HG03025 (cell line): ENCODE results near the gene GALNT18.

Experiments used
- ATAC-seq: cut with Tn5 transposase; IDR thresholded peaks from one replicate; pipeline ENCODE4 v1.9.1; 2021; ENCODE audit warnings: mild to moderate bottlenecking, moderate library complexity; ENCODE audit not compliant: unreplicated experiment, low FRiP score

GALNT18 gene

DNA sequence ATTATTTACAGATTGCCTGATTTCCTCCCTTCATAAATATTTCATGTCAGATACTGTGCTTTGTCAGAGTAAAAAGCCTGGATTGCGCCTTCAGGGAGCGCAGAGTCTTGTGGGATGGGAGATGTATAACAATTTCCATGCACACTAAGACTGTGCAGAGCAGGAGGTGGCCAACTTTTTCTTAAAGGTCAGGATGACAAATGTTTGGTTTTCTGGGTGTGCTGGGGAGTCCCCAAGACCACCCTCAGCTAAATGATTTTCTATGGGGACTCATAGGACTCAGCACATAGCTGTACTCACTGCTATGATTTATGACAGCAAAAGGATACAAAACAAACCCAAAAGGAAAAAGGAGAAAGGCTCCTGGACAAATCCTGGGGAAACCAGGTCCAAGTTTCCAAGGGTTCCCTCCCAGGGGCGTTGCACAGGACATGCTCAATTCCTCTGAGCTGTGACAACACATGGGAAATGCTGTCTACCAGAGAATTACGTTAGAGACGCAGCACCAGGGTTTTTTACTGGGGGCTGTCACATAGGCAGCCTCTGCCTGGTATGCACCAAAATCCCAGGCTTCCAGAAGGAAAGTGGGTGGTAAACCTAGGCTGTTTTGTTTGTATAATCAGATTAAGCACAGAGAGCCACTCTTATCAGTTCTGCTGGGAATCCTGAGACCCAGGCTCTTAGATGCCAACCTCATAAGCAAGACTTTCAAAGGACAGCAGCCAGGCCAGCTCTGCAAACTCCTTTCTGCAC, 327.8 kb downstream of the GALNT18 start:
- ATAC-seq = no peak

DNA sequence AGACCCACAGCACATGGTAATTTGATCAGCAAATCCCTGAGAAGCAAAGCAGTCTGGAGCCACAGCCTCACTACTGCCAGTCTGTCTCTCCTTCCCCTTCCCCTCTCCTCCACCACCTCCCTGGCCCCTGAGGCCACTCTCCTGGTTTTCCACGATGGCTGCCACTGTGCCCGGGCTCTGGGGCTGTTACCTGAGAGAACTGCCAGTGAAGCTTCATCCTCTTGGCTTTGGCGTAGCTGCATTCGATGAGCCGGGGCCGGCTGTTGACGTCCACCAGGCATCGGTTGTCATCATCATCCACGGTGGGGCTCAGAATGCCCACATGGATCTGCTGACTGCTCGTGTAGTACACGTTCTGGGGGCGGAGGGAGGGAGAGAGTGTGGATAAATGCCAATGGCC, 329.0 kb downstream of the GALNT18 start:
- ATAC-seq = no peak

DNA sequence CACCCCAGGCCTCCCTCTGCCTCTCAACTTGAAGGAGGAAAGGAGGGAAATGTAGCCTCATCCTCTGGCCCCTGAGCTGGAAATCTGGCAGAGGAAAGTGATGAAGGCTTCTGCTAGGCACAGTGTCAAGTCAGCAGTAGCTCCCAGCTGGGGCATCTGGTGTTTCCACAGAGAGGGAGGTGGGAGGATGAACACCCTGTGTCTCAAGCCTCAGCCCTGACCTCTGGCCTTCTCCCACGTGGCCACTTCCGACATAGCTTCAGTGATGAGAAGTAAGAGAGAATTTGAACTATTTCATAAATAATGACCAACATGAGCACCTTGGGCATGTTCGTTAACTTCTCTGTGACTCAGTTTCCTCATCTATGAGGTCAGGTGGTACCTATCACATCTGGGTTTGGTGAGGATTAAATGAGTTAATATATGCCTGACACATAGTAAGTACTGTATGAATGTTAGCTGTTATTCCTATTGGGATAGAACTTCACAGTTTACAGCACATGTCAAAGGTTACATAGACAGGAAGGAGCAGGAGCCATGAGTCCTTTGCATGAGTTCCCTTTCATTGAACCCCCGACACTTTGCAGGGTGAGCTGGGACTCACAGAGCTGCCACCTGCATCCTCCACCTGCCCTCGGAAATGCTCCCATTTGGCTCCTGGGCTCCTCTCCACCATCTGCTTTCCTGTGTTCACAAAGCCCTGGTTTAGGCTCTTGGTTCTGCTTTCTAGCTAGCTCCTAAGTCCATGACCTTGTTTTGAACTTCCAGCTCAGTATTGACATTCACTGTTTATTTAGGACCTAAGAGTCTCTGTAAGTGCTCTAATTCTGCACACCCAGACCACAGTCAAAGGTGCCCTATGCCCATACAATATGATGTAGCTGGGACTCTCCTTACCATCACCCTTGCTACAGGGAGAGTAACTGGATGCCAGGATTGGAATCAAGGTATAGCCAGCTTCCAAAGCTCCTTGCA, 330.5 kb downstream of the GALNT18 start:
- no peak for ATAC-seq

GRCh38 chr11:11290354-11290753, 331.5 kb downstream of the GALNT18 start:
- ATAC-seq = no peak

GRCh38 chr11:11289669-11290068, 332.1 kb downstream of the GALNT18 start:
- no peak for ATAC-seq

- no peak for ATAC-seq
Observed at GRCh38 chr11:11288972-11289616, 332.7 kb downstream of the GALNT18 start.

DNA sequence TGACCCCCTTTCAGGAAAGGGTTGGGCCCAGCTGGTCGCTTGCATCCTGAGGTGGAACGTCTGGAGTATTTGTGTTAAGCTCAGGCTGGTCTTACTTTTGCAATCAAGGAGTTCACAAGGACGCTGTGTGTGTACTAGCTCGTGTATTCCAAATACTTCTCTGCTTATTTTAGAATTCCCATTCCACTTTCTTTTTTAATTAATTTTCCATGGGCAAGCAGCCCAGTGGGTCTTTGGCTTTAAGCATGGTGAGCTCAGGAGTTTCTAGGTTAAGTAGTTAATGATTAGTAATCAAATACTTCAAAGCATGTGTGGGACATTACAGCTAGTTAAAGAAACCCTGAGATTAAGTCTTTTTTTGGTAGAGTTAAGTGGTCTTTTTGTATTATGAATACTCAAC, 337.3 kb downstream of the GALNT18 start:
- no peak for ATAC-seq

- no peak for ATAC-seq
Observed at GRCh38 chr11:11281626-11282025, 340.2 kb downstream of the GALNT18 start.

DNA sequence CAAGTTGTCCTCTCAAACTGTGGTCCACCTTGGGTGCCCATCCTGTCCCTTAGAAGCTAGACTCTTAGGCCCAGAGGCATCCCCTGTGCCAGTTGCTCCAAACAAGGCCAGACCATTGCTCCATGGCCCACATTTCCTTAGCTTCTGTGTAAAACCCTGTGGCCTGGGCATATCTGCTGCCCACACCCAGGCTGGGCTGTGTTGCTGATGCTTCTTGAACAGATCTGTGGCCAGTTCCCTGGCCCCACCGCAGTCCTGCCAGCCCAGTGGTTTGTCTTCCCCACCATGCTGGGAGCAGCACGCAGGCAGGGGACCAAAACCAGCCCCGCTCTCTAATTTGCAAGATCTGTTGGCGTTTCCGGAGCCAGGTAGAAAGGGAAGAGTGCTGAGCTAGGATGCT, 341.0 kb downstream of the GALNT18 start:
- ATAC-seq = no peak

- ATAC-seq = no peak
Observed at GRCh38 chr11:11279956-11280689, 341.7 kb downstream of the GALNT18 start.

DNA sequence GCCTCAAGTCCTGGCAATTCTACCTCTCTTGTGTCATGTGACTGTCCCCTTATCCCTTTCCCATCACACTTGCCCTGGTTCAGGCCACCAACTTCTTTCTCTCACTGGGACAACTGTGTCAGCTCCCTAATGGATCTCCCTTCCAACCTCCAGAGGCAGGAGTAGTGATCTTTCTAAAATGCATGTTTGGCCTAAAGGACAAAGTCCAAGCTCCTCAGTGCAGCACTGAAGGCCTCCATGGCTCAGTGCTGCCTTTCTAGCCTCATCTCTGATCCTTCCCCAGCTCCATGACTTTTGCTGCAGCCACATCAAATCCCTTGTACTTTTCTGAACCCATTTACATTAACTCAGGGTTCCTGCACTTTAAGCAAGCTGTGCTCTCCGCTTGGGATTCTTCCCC, 349.6 kb downstream of the GALNT18 start:
- ATAC-seq = no peak

DNA sequence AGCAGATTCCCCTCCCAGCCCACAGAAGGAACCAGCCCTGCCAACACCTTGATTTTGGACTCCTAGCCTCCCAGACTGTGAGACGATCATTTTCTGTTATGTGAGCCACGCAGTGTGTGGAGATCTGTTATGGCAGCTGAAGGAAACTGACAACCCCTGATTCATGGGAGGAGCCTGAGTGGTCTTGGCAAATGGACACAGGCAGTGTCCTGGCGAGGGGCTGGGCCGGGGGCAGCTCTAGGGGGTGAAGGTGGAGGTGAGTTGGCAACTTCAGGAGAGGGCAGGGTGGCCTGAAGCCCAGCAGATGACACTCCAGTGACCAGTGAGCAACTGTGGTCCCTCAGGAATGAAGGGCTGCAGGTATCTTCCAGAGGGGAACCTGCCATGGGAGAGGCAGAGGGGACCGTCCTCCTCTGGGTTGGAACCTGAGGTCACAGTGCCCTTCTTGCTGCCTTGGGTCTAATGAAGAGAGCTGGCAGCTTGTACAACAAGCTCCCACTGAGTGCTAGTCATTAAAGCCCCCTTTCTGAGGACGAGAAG, 351.5 kb downstream of the GALNT18 start:
- no peak for ATAC-seq

- ATAC-seq = no peak
Observed at GRCh38 chr11:11268706-11269105, 353.1 kb downstream of the GALNT18 start.

- no peak for ATAC-seq
Observed at GRCh38 chr11:11268119-11268518, 353.7 kb downstream of the GALNT18 start.

GRCh38 chr11:11267312-11267711, 354.5 kb downstream of the GALNT18 start:
- ATAC-seq = no peak

GRCh38 chr11:11265994-11266606, 355.7 kb downstream of the GALNT18 start:
- no peak for ATAC-seq

DNA sequence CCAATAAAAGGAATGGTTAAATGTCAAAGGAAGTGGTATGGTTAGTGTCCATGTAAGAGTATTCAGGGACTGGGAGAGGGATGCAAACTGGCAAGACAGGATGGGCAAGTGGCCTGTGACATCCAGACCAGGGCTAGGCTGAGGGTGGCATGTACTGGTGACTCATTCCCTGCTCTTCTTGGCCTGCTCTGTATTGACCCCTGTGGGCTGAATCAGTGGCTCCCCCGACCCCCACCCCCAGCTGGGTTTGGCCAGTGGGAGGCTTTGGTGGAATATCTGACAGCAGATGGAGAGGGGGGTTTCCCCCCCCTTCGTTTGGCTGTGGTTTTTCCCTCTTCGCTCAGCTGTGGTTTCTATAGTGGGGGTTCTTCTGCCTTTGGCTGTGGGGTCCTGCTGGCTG, 356.5 kb downstream of the GALNT18 start:
- no peak for ATAC-seq

GRCh38 chr11:11263238-11264005, 358.4 kb downstream of the GALNT18 start:
- ATAC-seq = no peak
